H9 (cell line): Measurements from ENCODE around the gene KRT86. TPM values are rescaled to one million over a fixed set of nuclear protein-coding genes. Genes with fewer than 3 reads are reported as not detected.

Experiments
- DNase-seq: peaks from one replicate; pipeline ENCODE4 v3.0.0-alpha.2; 2017
- H2AFZ ChIP-seq: one replicate; pipeline ENCODE4 v1.6.1; 2013; ENCODE audit warnings: mild to moderate bottlenecking, low read length, control low read depth, moderate library complexity
- H2AK5ac ChIP-seq: 2 replicates; pipeline ENCODE4 v1.6.1; 2013; ENCODE audit warnings: low read length, control low read depth, mixed read lengths; ENCODE audit not compliant: insufficient read length
- H2BK120ac ChIP-seq: one replicate; pipeline ENCODE4 v1.6.1; 2013; ENCODE audit warnings: low read depth, mild to moderate bottlenecking, low read length, control low read depth, inconsistent platforms; ENCODE audit not compliant: poor library complexity, severe bottlenecking
- H2BK12ac ChIP-seq: 2 replicates; pipeline ENCODE4 v1.6.1; 2013; ENCODE audit warnings: low read length, control low read depth, mixed read lengths, low read depth; ENCODE audit not compliant: insufficient read length
- H2BK15ac ChIP-seq: 2 replicates; pipeline ENCODE4 v1.6.1; 2013; ENCODE audit warnings: low read depth, low read length, control low read depth
- H2BK20ac ChIP-seq: one replicate; pipeline ENCODE4 v1.6.1; 2013; ENCODE audit warnings: low read depth, mild to moderate bottlenecking, low read length, control low read depth, inconsistent platforms; ENCODE audit not compliant: poor library complexity, severe bottlenecking
- H2BK5ac ChIP-seq: 2 replicates; pipeline ENCODE4 v1.6.1; 2013; ENCODE audit warnings: low read length, control low read depth, mixed read lengths; ENCODE audit not compliant: insufficient read length
- H3K14ac ChIP-seq: 2 replicates; pipeline ENCODE4 v1.6.1; 2013; ENCODE audit warnings: low read length, control low read depth; ENCODE audit not compliant: insufficient read depth
- H3K18ac ChIP-seq: 2 replicates; pipeline ENCODE4 v1.6.1; 2013; ENCODE audit warnings: low read depth, mild to moderate bottlenecking, mixed read lengths, low read length, control low read depth; ENCODE audit not compliant: insufficient read length
- H3K23ac ChIP-seq: 2 replicates; pipeline ENCODE4 v1.6.1; 2013; ENCODE audit warnings: low read length, control low read depth, mixed read lengths, low read depth; ENCODE audit not compliant: insufficient read length
- H3K23me2 ChIP-seq: 2 replicates; pipeline ENCODE4 v1.6.1; 2013; ENCODE audit warnings: low read depth, mild to moderate bottlenecking, mixed read lengths, low read length, control low read depth; ENCODE audit not compliant: insufficient read length, poor library complexity, severe bottlenecking
- H3K27ac ChIP-seq: 2 replicates; pipeline ENCODE4 v1.5.1; 2013; ENCODE audit warnings: low read length, control low read depth, mixed read lengths, low read depth; ENCODE audit not compliant: insufficient read length
- H3K27me3 ChIP-seq: 2 replicates; pipeline ENCODE4 v1.6.1; 2013; ENCODE audit warnings: low read length, control low read depth, inconsistent platforms; ENCODE audit not compliant: insufficient read depth
- H3K4ac ChIP-seq: 2 replicates; pipeline ENCODE4 v1.6.1; 2013; ENCODE audit warnings: low read depth, mild to moderate bottlenecking, control low read depth, inconsistent platforms, low read length, moderate library complexity
- H3K4me1 ChIP-seq: 2 replicates; pipeline ENCODE4 v1.6.1; 2013; ENCODE audit warnings: low read length, control low read depth, inconsistent platforms; ENCODE audit not compliant: insufficient read depth
- H3K4me2 ChIP-seq: 2 replicates; pipeline ENCODE4 v1.6.1; 2013; ENCODE audit warnings: low read length, control low read depth, mixed read lengths; ENCODE audit not compliant: insufficient read length, insufficient read depth
- H3K56ac ChIP-seq: 2 replicates; pipeline ENCODE4 v1.6.1; 2013; ENCODE audit warnings: low read depth, mild to moderate bottlenecking, mixed read lengths, low read length, control low read depth; ENCODE audit not compliant: insufficient read length
- H3K79me1 ChIP-seq: 2 replicates; pipeline ENCODE4 v1.6.1; 2013; ENCODE audit warnings: low read depth, mild to moderate bottlenecking, moderate library complexity, low read length, control low read depth, inconsistent platforms; ENCODE audit not compliant: insufficient read depth, poor library complexity, severe bottlenecking
- H3K79me2 ChIP-seq: 2 replicates; pipeline ENCODE4 v1.6.1; 2013; ENCODE audit warnings: low read length, control low read depth, inconsistent platforms; ENCODE audit not compliant: insufficient read depth
- H3K9ac ChIP-seq: 2 replicates; pipeline ENCODE4 v1.6.1; 2013; ENCODE audit warnings: low read length, control low read depth, mixed read lengths; ENCODE audit not compliant: insufficient read length; ENCODE audit errors: extremely low read depth
- H3K9me3 ChIP-seq: one replicate; pipeline ENCODE4 v1.6.1; 2013; ENCODE audit warnings: low read depth, low read length, inconsistent platforms; ENCODE audit not compliant: control insufficient read depth
- H3T11ph ChIP-seq: one replicate; pipeline ENCODE4 v1.6.1; 2013; ENCODE audit warnings: mild to moderate bottlenecking, low read length, control low read depth, inconsistent platforms
- H4K20me1 ChIP-seq: one replicate; pipeline ENCODE4 v1.6.1; 2013; ENCODE audit not compliant: control insufficient read depth, insufficient read length, insufficient read depth
- H4K5ac ChIP-seq: 2 replicates; pipeline ENCODE4 v1.6.1; 2013; ENCODE audit warnings: low read depth, mild to moderate bottlenecking, mixed read lengths, low read length, control low read depth; ENCODE audit not compliant: insufficient read length
- H4K8ac ChIP-seq: replicated peaks from 2 replicates; pipeline ENCODE4 v1.6.1; 2013; ENCODE audit warnings: low read length, control low read depth, mixed read lengths, low read depth; ENCODE audit not compliant: insufficient read length
- H4K91ac ChIP-seq: 2 replicates; pipeline ENCODE4 v1.6.1; 2013; ENCODE audit warnings: low read depth, mild to moderate bottlenecking, moderate library complexity, mixed read lengths, low read length, control low read depth; ENCODE audit not compliant: insufficient read length
- H3K27ac Mint-ChIP-seq, 3 experiments: 2 replicates in 2 of 3; 3 replicates in 1 of 3; pipeline ENCODE4 v1.8.0; 2020 to 2021; ENCODE audit warnings: mixed read lengths in 3 of 3, mild to moderate bottlenecking in 1 of 3, moderate library complexity in 1 of 3
- H3K27me3 Mint-ChIP-seq: 2 replicates; pipeline ENCODE4 v1.8.0; 2021; ENCODE audit warnings: low read depth, mild to moderate bottlenecking, moderate library complexity, mixed read lengths
- H3K36me3 Mint-ChIP-seq, 3 experiments: 2 replicates in 2 of 3; 3 replicates in 1 of 3; pipeline ENCODE4 v1.8.0; 2020 to 2021; ENCODE audit warnings: low read depth in 3 of 3, mixed read lengths in 3 of 3; ENCODE audit not compliant: insufficient read depth in 1 of 3
- H3K4me1 Mint-ChIP-seq, 2 experiments: 2 replicates each; pipeline ENCODE4 v1.8.0; 2020; ENCODE audit warnings: mixed read lengths in 2 of 2
- H3K4me3 Mint-ChIP-seq, 2 experiments: 2 replicates in 1 of 2; 3 replicates in 1 of 2; pipeline ENCODE4 v1.8.0; 2020 to 2021; ENCODE audit warnings: mild to moderate bottlenecking in 2 of 2, mixed read lengths in 2 of 2, moderate library complexity in 1 of 2
- H3K9me3 Mint-ChIP-seq, 2 experiments: 2 replicates in 1 of 2; 3 replicates in 1 of 2; pipeline ENCODE4 v1.8.0; 2020; ENCODE audit warnings: mild to moderate bottlenecking in 2 of 2, mixed read lengths in 2 of 2, moderate library complexity in 1 of 2
- WGBS: extraction: QIAGEN DNeasy Blood & Tissue Kit; methylation state at CpG from one replicate; pipeline ENCODE4 v1.1.7; 2013; ENCODE audit warnings: missing lambda C conversion rate, low lambda C conversion rate, mixed read lengths; ENCODE audit not compliant: insufficient read length; ENCODE audit errors: extremely low coverage; 5-methylcytosine and 5-hydroxymethylcytosine counted together
- total RNA-seq: library from RNA; stranded (reverse); gene quantifications from 2 replicates; pipeline ENCODE4 v1.2.1, GENCODE V29; 2021
- TF ChIP-seq, protein P1 (sequence below): fragments of 200-600 bp; sonication (generic); conservative IDR thresholded peaks from 3 replicates; pipeline ENCODE4 v1.8.0; 2021; ENCODE audit warnings: antibody characterized with exemption, mild to moderate bottlenecking

Gene KRT86
- total RNA-seq, 1 experiment from 2014 or later: not detected

DNA sequence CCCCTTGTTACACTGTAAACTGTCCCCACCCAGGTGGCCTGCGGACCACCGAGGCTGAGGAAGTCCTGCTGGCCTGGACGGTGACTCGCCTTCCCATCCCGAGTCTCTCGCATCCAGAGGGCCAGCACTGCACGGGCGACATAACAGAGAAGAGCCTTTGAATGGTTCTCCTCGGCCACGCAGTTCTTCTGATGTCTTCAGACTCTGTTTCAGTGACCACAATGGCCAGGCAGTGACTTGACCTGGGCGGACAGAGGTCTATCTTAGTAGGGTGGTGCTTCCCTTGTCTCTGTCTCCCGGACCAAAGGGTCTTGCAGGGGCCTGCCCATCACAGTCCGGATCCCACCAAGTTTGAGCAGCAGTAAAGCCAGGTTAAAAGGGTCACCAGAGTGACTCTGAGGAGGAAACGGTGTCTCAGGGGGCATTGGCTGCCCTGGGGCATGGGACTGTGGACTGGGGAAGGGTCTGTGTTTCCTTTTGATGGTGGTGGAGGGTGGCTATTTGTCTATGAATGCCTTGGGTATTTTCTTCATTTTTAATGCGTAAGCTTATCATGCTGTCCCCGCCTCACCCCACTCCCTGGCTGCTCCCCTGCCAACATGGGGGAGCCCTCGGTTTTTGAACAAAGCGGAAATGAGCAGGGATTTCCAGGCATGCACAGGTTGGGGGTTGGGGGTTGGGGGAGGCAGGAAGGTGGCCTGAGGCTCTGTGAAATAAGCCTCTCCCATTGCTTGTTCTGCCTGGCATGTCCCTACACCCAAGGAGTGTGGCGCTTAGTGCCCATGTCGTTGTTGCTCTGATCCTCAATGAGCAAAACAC is 82.5 kb downstream of the KRT86 start:
- H2AFZ ChIP-seq: no peak overlapping the region
- H3K4me3 Mint-ChIP-seq: no peak overlapping the region
- H3K18ac ChIP-seq: no peak overlapping the region
- H3K4ac ChIP-seq: no peak overlapping the region
- H4K8ac ChIP-seq: no peak overlapping the region
- WGBS: no CpG with 5 or more reads among the region's 20 CpGs
- TF ChIP-seq, protein P1, sequence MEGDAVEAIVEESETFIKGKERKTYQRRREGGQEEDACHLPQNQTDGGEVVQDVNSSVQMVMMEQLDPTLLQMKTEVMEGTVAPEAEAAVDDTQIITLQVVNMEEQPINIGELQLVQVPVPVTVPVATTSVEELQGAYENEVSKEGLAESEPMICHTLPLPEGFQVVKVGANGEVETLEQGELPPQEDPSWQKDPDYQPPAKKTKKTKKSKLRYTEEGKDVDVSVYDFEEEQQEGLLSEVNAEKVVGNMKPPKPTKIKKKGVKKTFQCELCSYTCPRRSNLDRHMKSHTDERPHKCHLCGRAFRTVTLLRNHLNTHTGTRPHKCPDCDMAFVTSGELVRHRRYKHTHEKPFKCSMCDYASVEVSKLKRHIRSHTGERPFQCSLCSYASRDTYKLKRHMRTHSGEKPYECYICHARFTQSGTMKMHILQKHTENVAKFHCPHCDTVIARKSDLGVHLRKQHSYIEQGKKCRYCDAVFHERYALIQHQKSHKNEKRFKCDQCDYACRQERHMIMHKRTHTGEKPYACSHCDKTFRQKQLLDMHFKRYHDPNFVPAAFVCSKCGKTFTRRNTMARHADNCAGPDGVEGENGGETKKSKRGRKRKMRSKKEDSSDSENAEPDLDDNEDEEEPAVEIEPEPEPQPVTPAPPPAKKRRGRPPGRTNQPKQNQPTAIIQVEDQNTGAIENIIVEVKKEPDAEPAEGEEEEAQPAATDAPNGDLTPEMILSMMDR: no peak
- H3K4me1 ChIP-seq: no peaks in the 10 kb centered on the region
- no peak overlapping the region for H2BK20ac ChIP-seq
- H2BK15ac ChIP-seq: no peak overlapping the region
- H3K9me3 ChIP-seq: no peaks in the 10 kb centered on the region
- H3K4me2 ChIP-seq: no peak overlapping the region
- peaks cover 8% of the 10 kb centered on the region; the same call in 1 of the 2 replicates for H3K27me3 Mint-ChIP-seq
- no peak overlapping the region for H4K91ac ChIP-seq
- H3K27me3 ChIP-seq: no peaks in the 10 kb centered on the region
- no peak overlapping the region for H2AK5ac ChIP-seq
- H3K79me1 ChIP-seq: no peaks in the 10 kb centered on the region
- no peaks in the 10 kb centered on the region; a peak in 1 of 5 replicates for H3K9me3 Mint-ChIP-seq
- H3K56ac ChIP-seq: no peak overlapping the region
- no peak overlapping the region for H2BK12ac ChIP-seq
- peaks cover 13 to 18% of the 10 kb centered on the region in 2 experiments for H3K4me1 Mint-ChIP-seq
- no peaks in the 10 kb centered on the region for H4K20me1 ChIP-seq
- DNase-seq: no peak
- no peak overlapping the region for H4K5ac ChIP-seq
- no peaks in the 10 kb centered on the region for H3K36me3 Mint-ChIP-seq
- no peak overlapping the region for H3T11ph ChIP-seq
- H3K14ac ChIP-seq: no peak overlapping the region
- no peaks in the 10 kb centered on the region for H3K79me2 ChIP-seq
- no peak overlapping the region for H3K9ac ChIP-seq
- no peak overlapping the region for H3K27ac ChIP-seq
- no peak overlapping the region for H3K23ac ChIP-seq
- H3K27ac Mint-ChIP-seq: no peak overlapping the region
- H2BK120ac ChIP-seq: no peak overlapping the region
- no peaks in the 10 kb centered on the region for H3K23me2 ChIP-seq
- H2BK5ac ChIP-seq: no peak overlapping the region

Other genes starting within 250 kb of the KRT86 start
- 25.8 and 27.3 TPM in 2 replicates for gene NR4A1, start 223.2 kb upstream of the KRT86 start, total RNA-seq
- gene ATG101, start 204.7 kb upstream of the KRT86 start, total RNA-seq: 58.3 and 61.1 TPM in 2 replicates
- not detected in 2 replicates for gene SMIM41, start 194.9 kb upstream of the KRT86 start, total RNA-seq
- gene KRT80, start 82.6 kb upstream of the KRT86 start, total RNA-seq: 0.07 TPM in 1 of 2 replicates, not detected in the other
- 8.9 and 10.0 TPM in 2 replicates for gene KRT7, start 41.4 kb upstream of the KRT86 start, total RNA-seq
- not detected in 2 replicates for gene KRT81, start 16.9 kb downstream of the KRT86 start, total RNA-seq
- gene KRT83, start 46.8 kb downstream of the KRT86 start, total RNA-seq: not detected in 2 replicates
- gene KRT85, start 92.8 kb downstream of the KRT86 start, total RNA-seq: not detected in 2 replicates
- gene KRT84, start 111.0 kb downstream of the KRT86 start, total RNA-seq: not detected in 2 replicates
- gene KRT82, start 131.7 kb downstream of the KRT86 start, total RNA-seq: not detected in 2 replicates
- gene KRT75, start 159.7 kb downstream of the KRT86 start, total RNA-seq: not detected in 2 replicates
- not detected in 2 replicates for gene KRT6B, start 177.5 kb downstream of the KRT86 start, total RNA-seq
- not detected in 2 replicates for gene KRT6C, start 199.2 kb downstream of the KRT86 start, total RNA-seq
- not detected in 2 replicates for gene KRT6A, start 218.6 kb downstream of the KRT86 start, total RNA-seq
- not detected in 2 replicates for gene KRT5, start 245.7 kb downstream of the KRT86 start, total RNA-seq